Kidney (tissue), 14 donors: Measurements from ENCODE around the gene TGFB2. TPM values are rescaled to one million over a fixed set of nuclear protein-coding genes. Genes with fewer than 3 reads are reported as not detected.

ENCODE experiments used
- DNase-seq, 5 donors: peaks; one replicate each; pipeline ENCODE4 v3.0.0-alpha.2; 2013 to 2020
- FAIRE-seq: peaks from 2 replicates; lab custom pipeline; 2012; peaks lifted over from hg19 to GRCh38; lab: Jason Lieb, UNC
- H3K27ac ChIP-seq, 2 donors: one replicate each; pipeline ENCODE4 v1.7.0; 2013; ENCODE audit warnings: low read depth in 2 of 2, low read length in 2 of 2, inconsistent platforms in 1 of 2
- H3K27me3 ChIP-seq: one replicate; pipeline ENCODE4 v1.7.1; 2013; ENCODE audit warnings: low read length, inconsistent platforms; ENCODE audit not compliant: control insufficient read depth, insufficient read depth
- H3K36me3 ChIP-seq, 3 donors: one replicate each; pipeline versions ENCODE4 v1.7.0 to v1.7.1; 2013; ENCODE audit warnings: low read length in 3 of 3, control low read depth in 1 of 3, inconsistent platforms in 1 of 3; ENCODE audit not compliant: insufficient read depth in 3 of 3, control insufficient read depth in 2 of 3
- H3K4me1 ChIP-seq, 3 donors: one replicate each; pipeline versions ENCODE4 v1.7.0 to v1.7.1; 2013; ENCODE audit warnings: low read length in 3 of 3, inconsistent platforms in 1 of 3, low read depth in 1 of 3; ENCODE audit not compliant: control insufficient read depth in 2 of 3, insufficient read depth in 2 of 3
- H3K4me3 ChIP-seq, 3 donors: one replicate each; pipeline versions ENCODE4 v1.7.0 to v1.8.1; 2013; ENCODE audit warnings: low read length in 3 of 3, control low read depth in 1 of 3, inconsistent platforms in 1 of 3
- H3K9ac ChIP-seq, 3 donors: one replicate each; pipeline versions ENCODE4 v1.7.0 to v1.7.1; 2013; ENCODE audit warnings: low read length in 3 of 3, control low read depth in 1 of 3, inconsistent platforms in 1 of 3
- H3K9me3 ChIP-seq, 3 donors: one replicate each; pipeline versions ENCODE4 v1.7.0 to v1.7.1; 2013; ENCODE audit warnings: low read length in 3 of 3, control low read depth in 1 of 3, inconsistent platforms in 1 of 3; ENCODE audit not compliant: control insufficient read depth in 2 of 3, insufficient read depth in 1 of 3
- intact Hi-C: fragments of 100-400 bp; cut with DNase I; formaldehyde crosslinking; loops from one replicate; pipeline ENCODE4 v1.11.1; 2022
- polyA plus RNA-seq: library from polyadenylated mRNA; stranded (reverse); fragments of 350-450 nt; fragmentation: Illumina TruSeq; extraction: RNeasy Lipid Tissue Mini Kit (QIAGEN cat#74804); gene quantifications from one replicate; pipeline ENCODE4 v1.2.3, GENCODE V29; 2014; ENCODE audit warnings: low read depth, low replicate concordance; ENCODE audit not compliant: insufficient read depth
- total RNA-seq: library from RNA; stranded (reverse); fragmentation: NEBNext Ultra II Directional; extraction: Animal tissue kit (Norgen Biotek cat#: 25700); gene quantifications from one replicate; pipeline ENCODE4 v1.2.1, GENCODE V29; 2021
- TF ChIP-seq, protein P1 (sequence below): IDR thresholded peaks from 3 replicates; pipeline ENCODE4 v1.5.1; 2012; ENCODE audit warnings: mild to moderate bottlenecking, moderate library complexity, borderline replicate concordance; ENCODE audit not compliant: insufficient read depth; ENCODE audit errors: extremely low read depth
- donor health status: control.
- donor health status: control.
- donor health status: control.
- donor health status: control.
- donor health status: control.
- donor health status: DM: yes; HTN: yes; CAD: no.
- donor health status: Normal renal cell carcinoma (clear cell type).

TGFB2 gene
- total and polyA plus RNA-seq, 2 donors from 2014 or later, result 1.4 to 12.2 TPM

DNA sequence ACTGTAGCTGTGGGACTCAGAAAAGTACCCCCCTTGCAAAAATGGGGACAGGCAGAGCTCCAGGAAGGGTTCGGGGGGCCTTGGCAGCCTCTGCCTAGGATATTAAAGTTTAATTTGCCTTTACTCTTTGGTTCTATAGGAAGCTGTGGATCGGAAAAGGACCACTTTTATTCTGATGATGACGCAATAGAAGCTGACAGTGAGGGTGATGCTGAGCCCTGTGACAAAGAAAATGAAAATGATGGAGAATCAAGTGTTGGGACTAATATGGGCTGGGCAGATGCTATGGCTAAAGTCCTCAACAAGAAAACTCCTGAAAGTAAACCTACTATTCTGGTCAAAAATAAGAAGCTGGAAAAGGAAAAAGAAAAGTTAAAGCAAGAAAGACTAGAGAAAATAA, 43.0 kb upstream of the TGFB2 start:
- no peaks in the 10 kb centered on the region for H3K4me1 ChIP-seq
- H3K9ac ChIP-seq, result no peak overlapping the region
- no peaks in the 10 kb centered on the region for H3K9me3 ChIP-seq
- H3K36me3 ChIP-seq, result peaks cover 0 to 5% (median 2%) of the 10 kb centered on the region in 3 donors
- no peak for FAIRE-seq
- no peak overlapping the region for H3K27ac ChIP-seq
- TF ChIP-seq, protein P1, sequence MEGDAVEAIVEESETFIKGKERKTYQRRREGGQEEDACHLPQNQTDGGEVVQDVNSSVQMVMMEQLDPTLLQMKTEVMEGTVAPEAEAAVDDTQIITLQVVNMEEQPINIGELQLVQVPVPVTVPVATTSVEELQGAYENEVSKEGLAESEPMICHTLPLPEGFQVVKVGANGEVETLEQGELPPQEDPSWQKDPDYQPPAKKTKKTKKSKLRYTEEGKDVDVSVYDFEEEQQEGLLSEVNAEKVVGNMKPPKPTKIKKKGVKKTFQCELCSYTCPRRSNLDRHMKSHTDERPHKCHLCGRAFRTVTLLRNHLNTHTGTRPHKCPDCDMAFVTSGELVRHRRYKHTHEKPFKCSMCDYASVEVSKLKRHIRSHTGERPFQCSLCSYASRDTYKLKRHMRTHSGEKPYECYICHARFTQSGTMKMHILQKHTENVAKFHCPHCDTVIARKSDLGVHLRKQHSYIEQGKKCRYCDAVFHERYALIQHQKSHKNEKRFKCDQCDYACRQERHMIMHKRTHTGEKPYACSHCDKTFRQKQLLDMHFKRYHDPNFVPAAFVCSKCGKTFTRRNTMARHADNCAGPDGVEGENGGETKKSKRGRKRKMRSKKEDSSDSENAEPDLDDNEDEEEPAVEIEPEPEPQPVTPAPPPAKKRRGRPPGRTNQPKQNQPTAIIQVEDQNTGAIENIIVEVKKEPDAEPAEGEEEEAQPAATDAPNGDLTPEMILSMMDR, result no peak
- DNase-seq, result no peak
- no peaks in the 10 kb centered on the region for H3K27me3 ChIP-seq
- intact Hi-C loops, result no loop called here
- H3K4me3 ChIP-seq, result no peak overlapping the region

GRCh38 chr1:218303176-218303879, 41.8 kb upstream of the TGFB2 start:
- TF ChIP-seq, protein P1, result no peak
- no peak overlapping the region for H3K4me3 ChIP-seq
- no peak overlapping the region for H3K9ac ChIP-seq
- no peaks in the 10 kb centered on the region for H3K9me3 ChIP-seq
- no peak for DNase-seq
- FAIRE-seq, result no peak
- peaks cover 0 to 5% (median 2%) of the 10 kb centered on the region in 3 donors for H3K36me3 ChIP-seq
- no peak overlapping the region for H3K27ac ChIP-seq
- H3K27me3 ChIP-seq, result no peaks in the 10 kb centered on the region
- H3K4me1 ChIP-seq, result no peaks in the 10 kb centered on the region
- intact Hi-C loops, result no loop called here

- no peaks in the 10 kb centered on the region for H3K9me3 ChIP-seq
- FAIRE-seq, result no peak
- peaks cover 0 to 5% (median 2%) of the 10 kb centered on the region in 3 donors for H3K36me3 ChIP-seq
- H3K9ac ChIP-seq, result no peak overlapping the region
- intact Hi-C loops, result no loop called here
- no peaks in the 10 kb centered on the region for H3K27me3 ChIP-seq
- no peak overlapping the region for H3K27ac ChIP-seq
- no peak for DNase-seq
- H3K4me3 ChIP-seq, result no peak overlapping the region
- TF ChIP-seq, protein P1, result no peak
- H3K4me1 ChIP-seq, result no peaks in the 10 kb centered on the region
Observed at GRCh38 chr1:218304281-218305039, 40.7 kb upstream of the TGFB2 start.
